A549 (cell line): ENCODE measurements around the gene NLRC5. TPM values are rescaled to one million over a fixed set of nuclear protein-coding genes. Genes with fewer than 3 reads are reported as not detected.

Source experiments
- ATAC-seq, 2 experiments: fragments of 200-7000 bp in 1 of 2; fragments of >200 bp in 1 of 2; cut with Nextera tagmentation in 1 of 2; cut with Tn5 transposase in 1 of 2; 3 replicates each; pipeline versions ENCODE4 v1.8.0 to v1.9.1; 2018 to 2020; ENCODE audit warnings: mild to moderate bottlenecking in 1 of 2, moderate library complexity in 1 of 2
- CTCF ChIA-PET: fragments of 300-600 bp; sonication (Branson Sonifier 250); formaldehyde crosslinking; extraction: SDS; loops from one replicate; lab custom pipeline; 2021; ENCODE audit warnings: antibody characterized with exemption, inconsistent platforms; lab: Yijun Ruan, JAX
- POLR2A ChIA-PET: fragments of 350-600 bp; formaldehyde crosslinking; extraction: SDS; loops from one replicate; lab custom pipeline; 2021; ENCODE audit warnings: antibody characterized with exemption, inconsistent platforms; lab: Yijun Ruan, JAX
- DNase-seq, 2 experiments: peaks; one replicate each; pipeline versions ENCODE4 v3.0.0 to v3.0.0-alpha.2; 2011 to 2016; ENCODE audit warnings: low read depth in 1 of 2, low spot score in 1 of 2
- FAIRE-seq: peaks from 2 replicates; lab custom pipeline; 2011; peaks lifted over from hg19 to GRCh38; lab: Jason Lieb, UNC
- H3K27ac ChIP-seq, 2 experiments: fragments of >200 bp; sonication (Bioruptor Twin); formaldehyde crosslinking; 3 replicates each; pipeline ENCODE4 v1.5.1; 2016 to 2017
- H3K4me1 ChIP-seq: fragments of >200 bp; sonication (Bioruptor Twin); formaldehyde crosslinking; 3 replicates; pipeline ENCODE4 v1.6.1; 2016
- H3K4me2 ChIP-seq: fragments of >200 bp; sonication (Bioruptor Twin); formaldehyde crosslinking; 3 replicates; pipeline ENCODE4 v1.6.1; 2016
- H3K4me3 ChIP-seq: fragments of >200 bp; sonication (Bioruptor Twin); formaldehyde crosslinking; 3 replicates; pipeline ENCODE4 v1.5.1; 2016
- H3K9me3 ChIP-seq: fragments of >200 bp; sonication (Bioruptor Twin); formaldehyde crosslinking; 3 replicates; pipeline ENCODE4 v1.6.1; 2016
- ATOH8 ChIP-seq: fragments of 250-450 bp; sonication (Bioruptor Pico); IDR thresholded peaks from 2 replicates; pipeline ENCODE4 v1.5.0; 2020; ENCODE audit warnings: low read depth, mild to moderate bottlenecking, moderate library complexity
- BHLHE40 ChIP-seq: IDR thresholded peaks from 2 replicates; pipeline ENCODE4 v1.6.1; 2012; ENCODE audit warnings: low read depth, low read length, inconsistent platforms
- CTCF ChIP-seq: fragments of >200 bp; sonication (Bioruptor Twin); formaldehyde crosslinking; IDR thresholded peaks from 3 replicates; pipeline ENCODE4 v1.5.1; 2016
- EHF ChIP-seq: fragments of 250-450 bp; sonication (Bioruptor Pico); IDR thresholded peaks from 2 replicates; pipeline ENCODE4 v1.5.0; 2020; ENCODE audit warnings: mild to moderate bottlenecking
- EHMT2 ChIP-seq: fragments of 200-600 bp; sonication (generic); IDR thresholded peaks from 2 replicates; pipeline ENCODE4 v1.6.1; 2016; ENCODE audit warnings: antibody characterized with exemption, low read depth, mild to moderate bottlenecking, moderate library complexity
- ELK1 ChIP-seq: fragments of 150-350 bp; IDR thresholded peaks from 2 replicates; pipeline ENCODE4 v1.6.1; 2014; ENCODE audit warnings: low read depth, mild to moderate bottlenecking, low read length
- ESRRA ChIP-seq: fragments of 150-350 bp; IDR thresholded peaks from 2 replicates; pipeline ENCODE4 v1.6.1; 2014; ENCODE audit warnings: mild to moderate bottlenecking, low read length, borderline replicate concordance
- FOSB ChIP-seq: fragments of 250-450 bp; sonication (Bioruptor Pico); IDR thresholded peaks from 2 replicates; pipeline ENCODE4 v1.5.0; 2020; ENCODE audit warnings: mild to moderate bottlenecking, moderate library complexity
- HDAC2 ChIP-seq: fragments of 200-600 bp; sonication (generic); IDR thresholded peaks from 2 replicates; pipeline ENCODE4 v1.6.1; 2016
- HOXA7 ChIP-seq: fragments of 250-450 bp; sonication (Bioruptor Pico); IDR thresholded peaks from 2 replicates; pipeline ENCODE4 v1.5.0; 2020; ENCODE audit warnings: mild to moderate bottlenecking, moderate library complexity
- HOXB5 ChIP-seq: fragments of 250-450 bp; sonication (Bioruptor Pico); IDR thresholded peaks from 2 replicates; pipeline ENCODE4 v1.5.0; 2020; ENCODE audit warnings: mild to moderate bottlenecking, moderate library complexity
- KDM1A ChIP-seq: fragments of 200-600 bp; sonication (generic); IDR thresholded peaks from 2 replicates; pipeline ENCODE4 v1.6.1; 2016; ENCODE audit warnings: low read depth, mild to moderate bottlenecking
- KDM5A ChIP-seq: fragments of 200-600 bp; sonication (generic); IDR thresholded peaks from 2 replicates; pipeline ENCODE4 v1.6.1; 2016; ENCODE audit warnings: antibody characterized with exemption, mild to moderate bottlenecking
- MAZ ChIP-seq: fragments of 150-350 bp; IDR thresholded peaks from 2 replicates; pipeline ENCODE4 v1.6.1; 2014; ENCODE audit warnings: antibody characterized with exemption, low read depth, low read length, borderline replicate concordance
- NPAS2 ChIP-seq: fragments of 250-450 bp; sonication (Bioruptor Pico); IDR thresholded peaks from 2 replicates; pipeline ENCODE4 v1.8.0; 2022; ENCODE audit warnings: mild to moderate bottlenecking, moderate library complexity, borderline replicate concordance
- PHF8 ChIP-seq: fragments of 200-600 bp; sonication (generic); IDR thresholded peaks from 2 replicates; pipeline ENCODE4 v1.6.1; 2016; ENCODE audit warnings: low read depth, mild to moderate bottlenecking, antibody characterized with exemption, moderate library complexity, borderline replicate concordance
- RARB ChIP-seq: fragments of 250-450 bp; sonication (Bioruptor Pico); IDR thresholded peaks from 2 replicates; pipeline ENCODE4 v1.8.0; 2021; ENCODE audit warnings: mild to moderate bottlenecking, moderate library complexity
- SMC3 ChIP-seq: fragments of >200 bp; sonication (Bioruptor Twin); formaldehyde crosslinking; IDR thresholded peaks from 3 replicates; pipeline ENCODE4 v1.6.1; 2018; ENCODE audit warnings: inconsistent platforms
- TP53 ChIP-seq: fragments of 250-450 bp; sonication (Bioruptor Pico); IDR thresholded peaks from 2 replicates; pipeline ENCODE4 v1.5.0; 2021; ENCODE audit warnings: mild to moderate bottlenecking, moderate library complexity
- USF2 ChIP-seq: fragments of 450-650 bp; IDR thresholded peaks from 2 replicates; pipeline ENCODE4 v1.6.1; 2014; ENCODE audit warnings: antibody characterized with exemption
- ZFP36 ChIP-seq: fragments of 450-650 bp; IDR thresholded peaks from 2 replicates; pipeline ENCODE4 v1.6.1; 2014; ENCODE audit warnings: borderline replicate concordance; ENCODE audit not compliant: partially characterized antibody
- ZSCAN20 ChIP-seq: fragments of 250-450 bp; sonication (Bioruptor Pico); IDR thresholded peaks from 2 replicates; pipeline ENCODE4 v1.8.0; 2022; ENCODE audit warnings: mild to moderate bottlenecking, moderate library complexity
- WGBS: methylation state at CpG from one replicate; pipeline ENCODE4 v1.1.6; 2017; ENCODE audit errors: missing lambda C conversion rate; 5-methylcytosine and 5-hydroxymethylcytosine counted together
- polyA plus RNA-seq, 4 experiments: library from polyadenylated mRNA; depleted of rRNA in 3 of 4; stranded (reverse); fragments of >200 nt; fragmentation: RNase III in 1 of 4; extraction: RNeasy Plus Mini Kit Qiagen cat#74134 plus additional on column Dnase treatment in 1 of 4; gene quantifications; 2 replicates in 3 of 4; 3 replicates in 1 of 4; pipeline ENCODE4 v1.2.3, GENCODE V29; 2011 to 2017

NLRC5 gene
- polyA plus RNA-seq, 2 of the 4 experiments (the other 2 are of a cell fraction), result 2.5 to 3.6 TPM

GRCh38 chr16:57007530-57007929 is 18.2 kb downstream of the NLRC5 start:
- Histone ChIP-seq H3K4me1 (no peaks in the 10 kb centered on the region), H3K9me3 (no peaks in the 10 kb centered on the region), H3K4me3 (no peak overlapping the region), H3K27ac (no peak overlapping the region), H3K4me2 (no peak overlapping the region)
- WGBS, result 71% methylated on average over 3 of the region's 3 CpGs
- DNase-seq (no peak), FAIRE-seq (no peak), ATAC-seq (no peak)
- ChIA-PET POLR2A (no interaction called here), CTCF (no interaction called here)
- TF ChIP-seq USF2, result no peak
- no peak for TF ChIP-seq HOXB5 (CRISPR knock-in tag)
- TF ChIP-seq HOXA7 (CRISPR knock-in tag), result no peak
- no peak for TF ChIP-seq NPAS2

GRCh38 chr16:57008440-57008839 is 19.1 kb downstream of the NLRC5 start:
- CTCF ChIA-PET, result no interaction called here
- POLR2A ChIA-PET, result no interaction called here
- Histone ChIP-seq H3K4me2 (no peak overlapping the region), H3K9me3 (no peaks in the 10 kb centered on the region), H3K4me1 (no peaks in the 10 kb centered on the region), H3K4me3 (no peak overlapping the region), H3K27ac (no peak overlapping the region)
- FAIRE-seq (no peak), ATAC-seq (no peak), DNase-seq (no peak)
- WGBS, result 71% methylated on average over 1 of the region's 1 CpG
- no peak for TF ChIP-seq TP53 (CRISPR knock-in tag)
- no peak for TF ChIP-seq KDM5A
- TF ChIP-seq SMC3, result no peak
- TF ChIP-seq RARB (CRISPR knock-in tag), result no peak
- TF ChIP-seq PHF8, result no peak
- TF ChIP-seq KDM1A, result no peak
- TF ChIP-seq USF2, result no peak
- no peak for TF ChIP-seq ZSCAN20
- TF ChIP-seq EHMT2, result no peak
- no peak for TF ChIP-seq CTCF
- no peak for TF ChIP-seq FOSB (CRISPR knock-in tag)
- no peak for TF ChIP-seq ESRRA
- TF ChIP-seq ELK1, result no peak

- ATAC-seq (no peak), DNase-seq (no peak), FAIRE-seq (no peak)
- H3K4me1 ChIP-seq, result no peaks in the 10 kb centered on the region
- WGBS, result 87% methylated on average over 2 of the region's 2 CpGs
- H3K4me3 ChIP-seq, result no peak overlapping the region
- H3K4me2 ChIP-seq, result no peak overlapping the region
- no peak for TF ChIP-seq MAZ
- TF ChIP-seq EHMT2, result no peak
- no peak for TF ChIP-seq HDAC2
- TF ChIP-seq PHF8, result no peak
- no peak for TF ChIP-seq ZFP36
- TF ChIP-seq BHLHE40, result no peak
- no peak for TF ChIP-seq EHF (CRISPR knock-in tag)
- no peak for TF ChIP-seq ATOH8
- H3K9me3 ChIP-seq, result no peaks in the 10 kb centered on the region
- ChIA-PET CTCF (interaction anchor here (1.5 kb wide), 1 partner anchor 14 kb away, joined by 3 read pairs; no protein-coding TSS in a partner anchor), POLR2A (interaction anchor here (0.6 kb wide), 1 partner anchor 109 kb away, joined by 4 read pairs; no protein-coding TSS in a partner anchor)
- no peak overlapping the region for H3K27ac ChIP-seq
Measured at GRCh38 chr16:57009643-57010170, 20.4 kb downstream of the NLRC5 start.
